Fibroblast of lung (primary cell): ENCODE measurements around the gene PRXL2C. TPM values are rescaled to one million over a fixed set of nuclear protein-coding genes. Genes with fewer than 3 reads are reported as not detected.
"Not testable (repeated sequence)": the region's sequence is repeated elsewhere in the genome, so short reads cannot be mapped to it uniquely, and the experiment has no call there.

Experiments used
- DNase-seq, 2 donors: peaks; one replicate each; pipeline versions ENCODE4 v3.0.0 to v3.0.0-alpha.2; 2010; ENCODE audit warnings: low read depth in 2 of 2
- H2AFZ ChIP-seq: 2 replicates; pipeline ENCODE4 v1.5.1; 2012; ENCODE audit warnings: low read length, control low read depth, inconsistent platforms
- H3K27ac ChIP-seq: 2 replicates; pipeline ENCODE4 v1.5.1; 2011; ENCODE audit warnings: low read length, control low read depth; ENCODE audit not compliant: insufficient read depth
- H3K27me3 ChIP-seq: 2 replicates; pipeline ENCODE4 v1.5.1; 2011; ENCODE audit warnings: mild to moderate bottlenecking, low read length; ENCODE audit not compliant: control insufficient read depth, insufficient read depth
- H3K36me3 ChIP-seq: 2 replicates; pipeline ENCODE4 v1.5.1; 2011; ENCODE audit warnings: low read length; ENCODE audit not compliant: control insufficient read depth, insufficient read depth
- H3K4me1 ChIP-seq: 2 replicates; pipeline ENCODE4 v1.5.1; 2011; ENCODE audit warnings: low read length; ENCODE audit not compliant: control insufficient read depth, insufficient read depth; ENCODE audit errors: extremely low read depth
- H3K4me2 ChIP-seq: 2 replicates; pipeline ENCODE4 v1.5.1; 2011; ENCODE audit warnings: low read length, control low read depth; ENCODE audit not compliant: insufficient read depth; ENCODE audit errors: extremely low read depth
- H3K4me3 ChIP-seq, 4 experiments: fragments of 200-600 bp in 1 of 4; sonication (generic) in 1 of 4; replicated peaks in 1 of 4; 2 replicates each; pipeline ENCODE4 v1.5.1; 2011 to 2016; ENCODE audit warnings: low read length in 4 of 4, low read depth in 3 of 4, mild to moderate bottlenecking in 3 of 4, control low read depth in 2 of 4, inconsistent platforms in 1 of 4, mixed read lengths in 1 of 4; ENCODE audit not compliant: insufficient read depth in 1 of 4; ENCODE audit errors: control extremely low read depth in 1 of 4
- H3K79me2 ChIP-seq: 2 replicates; pipeline ENCODE4 v1.5.1; 2012; ENCODE audit warnings: mild to moderate bottlenecking, low read length, inconsistent platforms; ENCODE audit not compliant: control insufficient read depth, insufficient read depth
- H3K9ac ChIP-seq: 2 replicates; pipeline ENCODE4 v1.5.1; 2011; ENCODE audit warnings: mild to moderate bottlenecking, low read length, control low read depth; ENCODE audit not compliant: insufficient read depth
- H3K9me3 ChIP-seq: 2 replicates; pipeline ENCODE4 v1.5.1; 2012; ENCODE audit warnings: low read depth, low read length; ENCODE audit not compliant: control insufficient read depth, insufficient read depth
- H4K20me1 ChIP-seq: 2 replicates; pipeline ENCODE4 v1.5.1; 2011; ENCODE audit warnings: low read length; ENCODE audit not compliant: control insufficient read depth, insufficient read depth; ENCODE audit errors: extremely low read depth
- CTCF ChIP-seq, 2 donors: IDR thresholded peaks in 1 of 2; conservative IDR thresholded peaks in 1 of 2; 1 replicate in 1 of 2; 2 replicates in 1 of 2; pipeline ENCODE4 v1.5.1; 2011 to 2012; ENCODE audit warnings: low read length in 2 of 2, control low read depth in 1 of 2, inconsistent platforms in 1 of 2, low read depth in 1 of 2, mild to moderate bottlenecking in 1 of 2
- EZH2 ChIP-seq: IDR thresholded peaks from 2 replicates; pipeline ENCODE4 v1.5.1; 2012; ENCODE audit warnings: low read length, control low read depth, mild to moderate bottlenecking; ENCODE audit errors: missing control alignments
- polyA plus RNA-seq, 2 donors: library from polyadenylated mRNA; depleted of rRNA in 1 of 2; stranded (reverse) in 1 of 2; unstranded in 1 of 2; fragments of >200 nt; gene quantifications; 2 replicates each; pipeline ENCODE4 v1.2.1, GENCODE V29; 2011 to 2012; ENCODE audit warnings: missing spikeins in 1 of 2
- total RNA-seq: library from RNA; depleted of rRNA; stranded (reverse); fragments of >200 nt; gene quantifications from 2 replicates; pipeline ENCODE4 v1.2.1, GENCODE V29; 2014

Gene PRXL2C
- total and polyA plus RNA-seq, 2 donors (not counting 1 experiment from before 2014, with no cell fraction given) = 31.2 to 64.4 TPM

GRCh38 chr9:96638606-96639364 lies 16.3 kb downstream of the PRXL2C start:
- Histone ChIP-seq H3K27ac (peak overlapping the region; percentile 15), H3K9me3 (no peaks in the 10 kb centered on the region), H2AFZ (no peak overlapping the region), H3K79me2 (no peaks in the 10 kb centered on the region), H3K9ac (no peak overlapping the region), H3K4me3 (no peak overlapping the region), H4K20me1 (no peaks in the 10 kb centered on the region), H3K4me1 (peaks cover 2% of the 10 kb centered on the region), H3K4me2 (peak overlapping the region; percentile 68), H3K36me3 (peaks cover 2% of the 10 kb centered on the region), H3K27me3 (no peaks in the 10 kb centered on the region)
- DNase-seq = peak in 1 of 2 donors; percentile 35
- TF ChIP-seq EZH2 (no peak), CTCF (conservative IDR thresholded peaks at IDR 0.05 in 1 of 2, IDR thresholded peaks at IDR 0.05 in 1 of 2; ENCODE audit: low read depth in 1 of 2, low read length in 2 of 2) (no peak)

- Histone ChIP-seq H4K20me1 (no peaks in the 10 kb centered on the region), H3K27me3 (no peaks in the 10 kb centered on the region), H3K9ac (no peak overlapping the region), H3K27ac (no peak overlapping the region), H3K79me2 (no peaks in the 10 kb centered on the region), H3K4me1 (peaks cover 2% of the 10 kb centered on the region), H2AFZ (no peak overlapping the region), H3K4me2 (no peak overlapping the region), H3K9me3 (no peaks in the 10 kb centered on the region), H3K4me3 (no peak overlapping the region), H3K36me3 (no peaks in the 10 kb centered on the region)
- TF ChIP-seq EZH2 (no peak), CTCF (conservative IDR thresholded peaks at IDR 0.05 in 1 of 2, IDR thresholded peaks at IDR 0.05 in 1 of 2; ENCODE audit: low read depth in 1 of 2, low read length in 2 of 2) (no peak)
- no peak for DNase-seq
Observed at GRCh38 chr9:96636368-96636767, 18.7 kb downstream of the PRXL2C start.

GRCh38 chr9:96633579-96633978 lies 21.5 kb downstream of the PRXL2C start:
- not testable (repeated sequence) for H2AFZ ChIP-seq, H3K36me3 ChIP-seq, H3K4me2 ChIP-seq, H3K4me1 ChIP-seq, H3K9me3 ChIP-seq, H4K20me1 ChIP-seq, H3K9ac ChIP-seq, H3K27ac ChIP-seq, H3K4me3 ChIP-seq, H3K27me3 ChIP-seq, DNase-seq, H3K79me2 ChIP-seq
